ENCODE measurements around the gene IFNE.
"Not testable (repeated sequence)": the region's sequence is repeated elsewhere in the genome, so short reads cannot be mapped to it uniquely, and the experiment has no call there.

Gene IFNE

GRCh38 chr9:21499912-21500311 lies 17.8 kb upstream of the IFNE start:
- no peak for DNase-seq (ENCODE audit: low read depth in 2 of 2)

- no peak for DNase-seq (ENCODE audit: low read depth in 2 of 2)
Observed at GRCh38 chr9:21491756-21492155, 9.6 kb upstream of the IFNE start.

- no peak for DNase-seq (ENCODE audit: low read depth in 2 of 2)
Observed at GRCh38 chr9:21481470-21482056, 550 bp downstream of the IFNE start.

DNA sequence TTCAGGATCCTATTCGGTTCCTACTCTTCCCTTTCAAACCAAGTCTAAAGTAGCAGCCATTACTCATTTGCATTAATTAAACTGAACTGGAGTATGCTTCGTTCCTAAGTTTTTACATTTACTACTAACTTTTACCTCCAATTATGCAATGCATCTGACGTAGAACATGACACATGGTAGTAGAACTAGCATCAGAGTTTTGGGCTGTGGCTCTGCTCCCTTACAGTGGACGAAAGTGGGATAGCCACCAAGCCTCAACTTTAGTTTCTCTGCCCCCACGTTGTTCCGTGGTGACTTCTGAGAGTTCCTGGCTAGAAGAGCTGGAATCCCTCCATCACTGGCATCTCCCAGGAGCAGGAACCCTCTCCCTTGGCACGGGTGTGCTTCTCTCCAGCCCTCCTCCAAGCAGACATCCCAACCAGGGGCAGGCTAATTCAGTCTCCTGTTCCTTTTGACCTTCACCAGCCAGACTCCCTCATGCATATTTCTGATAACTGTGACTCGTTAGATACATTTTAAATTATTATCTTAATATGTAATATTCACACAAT lies 2.9 kb downstream of the IFNE start:
- no peak for DNase-seq (ENCODE audit: low read depth in 2 of 2)

GRCh38 chr9:21477466-21477865 lies 4.6 kb downstream of the IFNE start:
- no peak for DNase-seq (ENCODE audit: low read depth in 2 of 2)

- no peak for DNase-seq (ENCODE audit: low read depth in 2 of 2)
Observed at GRCh38 chr9:21473236-21473635, 8.9 kb downstream of the IFNE start.

DNA sequence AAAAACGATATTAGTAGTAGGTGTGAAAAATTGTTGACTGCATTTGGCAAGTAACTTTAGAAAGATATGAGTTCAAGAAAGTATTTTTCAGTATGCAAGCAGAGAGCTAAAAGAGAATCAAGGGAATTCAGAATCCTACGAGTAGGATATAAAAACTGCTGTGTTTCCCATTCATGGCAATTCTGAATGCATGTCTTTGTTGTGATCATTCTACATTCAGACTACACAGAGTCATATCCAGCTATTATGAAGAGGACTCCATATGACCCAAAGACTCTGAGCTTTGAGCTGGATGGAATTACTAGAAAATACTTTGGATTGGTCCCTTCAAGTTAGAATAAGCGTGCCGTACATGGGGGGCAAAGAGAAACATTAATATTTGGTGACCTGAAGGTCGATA lies 12.0 kb downstream of the IFNE start:
- no peak for DNase-seq (ENCODE audit: low read depth in 2 of 2)

DNA sequence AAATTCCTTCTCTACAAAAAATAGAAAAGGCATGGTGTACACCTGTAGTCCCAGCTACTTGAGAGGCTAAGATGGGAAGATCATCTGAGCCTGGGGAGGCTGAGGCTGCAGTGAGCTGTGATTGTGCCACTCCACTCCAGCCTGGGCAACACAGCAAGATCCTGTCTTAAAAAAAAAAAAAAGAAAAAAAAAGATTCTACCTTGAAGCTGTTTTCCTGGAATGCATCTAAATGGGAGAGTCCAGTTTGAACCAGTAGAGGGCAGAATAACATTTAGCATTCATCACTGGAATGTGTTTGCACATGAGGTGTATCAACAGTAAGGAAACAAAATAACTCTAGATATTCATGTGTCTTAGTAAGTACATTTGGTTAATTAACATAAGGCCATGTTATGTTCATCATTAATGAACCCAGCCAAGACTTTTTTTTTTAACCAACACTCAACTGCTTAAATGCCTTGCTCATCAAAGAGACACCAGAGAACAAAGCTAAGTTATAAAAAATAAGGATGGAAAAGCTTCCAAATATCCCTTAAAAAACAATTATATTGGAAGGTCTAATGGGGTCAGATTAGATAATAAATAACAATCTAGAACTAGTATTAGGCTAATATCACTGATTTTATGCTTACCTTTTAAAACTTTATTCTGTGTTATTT lies 16.1 kb downstream of the IFNE start:
- DNase-seq (ENCODE audit: low read depth in 2 of 2), result no peak

GRCh38 chr9:21465138-21465537 lies 17.0 kb downstream of the IFNE start:
- no peak for DNase-seq (ENCODE audit: low read depth in 2 of 2)

DNA sequence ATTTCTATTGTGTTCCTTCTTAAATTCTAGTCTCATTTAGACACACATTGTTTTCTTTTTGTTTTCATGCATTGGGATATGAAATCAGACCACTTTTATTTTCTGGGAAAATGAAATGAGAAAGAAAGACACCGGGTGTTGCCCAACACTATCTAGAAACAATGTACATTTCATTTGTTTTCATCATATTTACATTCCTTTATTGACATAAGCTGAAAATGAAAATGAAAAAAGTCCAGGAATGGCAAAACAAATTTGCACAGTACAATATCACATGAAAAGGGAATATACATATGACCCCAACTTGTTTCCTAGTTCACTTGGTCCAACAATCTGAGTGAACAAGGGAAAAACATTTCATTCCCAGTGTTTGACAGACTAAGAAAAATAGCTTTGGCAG lies 20.7 kb downstream of the IFNE start:
- DNase-seq (ENCODE audit: low read depth in 2 of 2), result no peak

- DNase-seq (ENCODE audit: low read depth in 2 of 2), result no peak
Observed at GRCh38 chr9:21455320-21455719, 26.8 kb downstream of the IFNE start.

DNA sequence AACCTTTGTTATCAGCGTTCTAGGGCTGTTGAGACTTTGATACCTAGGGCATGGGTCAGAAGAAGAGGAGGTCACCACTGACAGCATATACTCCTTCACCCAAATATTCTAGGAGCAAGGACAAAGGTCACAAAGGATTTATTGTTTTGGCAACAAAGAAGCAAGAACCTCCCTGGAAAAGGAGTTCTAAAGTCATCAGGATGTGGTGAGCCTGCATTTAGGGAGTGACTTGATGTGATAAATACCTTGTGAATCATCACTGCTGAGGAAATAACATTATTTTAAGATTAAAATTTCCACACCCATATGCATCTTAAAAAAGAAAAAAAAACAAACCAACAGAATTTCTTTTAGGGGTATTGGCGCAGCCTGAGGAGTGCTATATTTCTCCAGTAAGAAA lies 28.0 kb downstream of the IFNE start:
- DNase-seq (ENCODE audit: low read depth in 2 of 2), result no peak

DNA sequence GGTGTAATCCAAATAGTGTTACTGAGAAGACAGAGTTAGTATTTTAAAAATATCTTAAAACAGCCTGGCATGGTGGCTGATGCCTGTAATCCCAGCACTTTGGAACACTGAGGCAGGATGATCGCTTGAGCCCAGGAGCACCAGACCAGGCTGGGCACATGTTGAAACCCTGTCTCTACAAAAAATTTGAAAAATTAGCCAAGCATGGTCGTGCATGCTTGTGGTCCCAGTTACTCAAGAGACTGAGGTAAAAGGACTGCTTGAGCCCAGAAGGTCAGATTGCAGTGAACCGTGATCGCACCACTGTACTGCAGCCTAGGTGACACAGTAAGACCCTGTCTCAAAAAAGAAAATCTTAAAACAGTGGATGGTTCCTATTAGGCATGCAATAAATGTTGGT lies 29.4 kb downstream of the IFNE start:
- DNase-seq (ENCODE audit: low read depth in 2 of 2), result no peak

- DNase-seq (ENCODE audit: low read depth in 2 of 2), result no peak
Observed at GRCh38 chr9:21450733-21451394, 31.2 kb downstream of the IFNE start.

GRCh38 chr9:21449312-21449711 lies 32.8 kb downstream of the IFNE start:
- not testable (repeated sequence) for DNase-seq (ENCODE audit: low read depth in 2 of 2)

DNA sequence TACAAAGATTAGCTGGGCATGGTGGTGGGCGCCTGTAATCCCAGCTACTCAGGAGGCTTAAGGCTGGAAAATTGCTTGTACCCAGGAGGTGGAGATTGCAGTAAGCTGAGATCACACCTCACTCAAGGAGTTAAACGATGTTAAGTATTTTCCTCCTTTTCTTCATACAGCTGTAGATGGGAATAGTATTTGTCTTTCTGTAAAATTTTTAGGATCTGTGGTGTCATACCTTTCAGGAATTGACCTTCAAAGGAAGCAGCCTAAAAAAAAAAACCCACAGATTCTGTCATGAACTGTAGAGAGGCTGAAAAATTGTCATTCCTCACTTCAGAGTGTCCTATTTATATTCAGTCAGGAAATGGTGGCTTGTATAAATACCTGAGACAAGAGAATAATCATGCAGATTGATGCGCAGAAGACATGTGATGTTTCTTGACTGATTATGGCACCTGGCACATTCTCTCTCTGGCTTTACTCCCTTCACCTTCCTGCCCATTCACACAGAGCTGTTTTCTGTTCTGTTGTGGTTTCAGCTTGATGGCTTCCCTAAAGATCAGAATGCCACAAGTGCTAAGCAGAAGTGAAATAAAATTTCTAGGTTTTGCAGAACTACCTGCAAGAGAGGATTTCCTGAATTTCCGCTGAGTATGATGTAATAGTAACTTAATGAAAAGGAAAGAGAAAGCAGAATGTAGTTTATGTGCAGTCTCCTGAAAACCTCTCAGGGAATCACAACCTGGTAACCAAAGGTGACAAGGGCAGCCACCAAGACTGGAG lies 38.1 kb downstream of the IFNE start:
- DNase-seq (ENCODE audit: low read depth in 2 of 2), result no peak

DNA sequence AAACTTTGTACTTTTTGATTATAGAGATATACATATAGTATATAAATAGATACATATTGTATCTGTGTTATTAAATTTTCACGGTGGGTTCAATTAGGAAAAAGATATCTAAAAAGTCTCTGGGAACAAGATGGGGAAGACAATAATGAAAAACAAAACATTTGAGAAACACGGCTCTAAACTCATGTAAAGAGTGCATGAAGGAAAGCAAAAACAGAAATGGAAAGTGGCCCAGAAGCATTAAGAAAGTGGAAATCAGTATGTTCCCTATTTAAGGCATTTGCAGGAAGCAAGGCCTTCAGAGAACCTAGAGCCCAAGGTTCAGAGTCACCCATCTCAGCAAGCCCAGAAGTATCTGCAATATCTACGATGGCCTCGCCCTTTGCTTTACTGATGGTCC lies 42.0 kb downstream of the IFNE start, which contains the start of gene IFNA1:
TSS of gene IFNA1 (plus strand) at position 301 of the 400 bp plus-strand sequence. CDS start at position 370, 69 bp downstream.
- no peak for DNase-seq (ENCODE audit: low read depth in 2 of 2)

DNA sequence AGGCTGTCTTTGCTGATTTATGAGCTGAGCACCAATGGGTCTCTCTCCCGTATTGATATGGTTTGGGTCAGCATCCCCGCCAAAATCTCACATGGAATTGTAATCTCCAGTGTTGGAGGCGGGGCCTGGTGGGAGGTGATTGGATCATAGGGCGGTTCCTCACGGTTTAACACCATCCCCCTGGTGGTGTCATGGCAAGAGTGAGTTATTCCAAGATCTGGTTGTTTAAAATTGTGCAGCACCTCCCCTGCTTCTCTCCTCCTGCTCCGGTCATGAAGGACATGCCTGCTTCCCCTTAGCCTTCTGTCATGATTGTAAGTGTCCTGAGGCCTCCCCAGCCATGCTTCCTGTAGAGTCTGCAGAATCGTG lies 47.1 kb downstream of the IFNE start:
- DNase-seq (ENCODE audit: low read depth in 2 of 2), result not testable (repeated sequence)

GRCh38 chr9:21434202-21435014 lies 47.7 kb downstream of the IFNE start:
- DNase-seq (ENCODE audit: low read depth in 2 of 2), result peak in 1 of 2 donors; percentile 15

- no peak for DNase-seq (ENCODE audit: low read depth in 2 of 2)
Observed at GRCh38 chr9:21432672-21433425, 49.3 kb downstream of the IFNE start.

Data from stimulated activated CD8-positive, alpha-beta memory T cell treated with anti-CD3 and anti-CD28 coated beads, Interleukin-15, amount 100 ng/mL, for 4 hours (primary cell).